GM12801 (cell line): ENCODE measurements around the gene CR1.

ENCODE experiments used
- CTCF ChIP-seq: IDR thresholded peaks from one replicate; pipeline ENCODE4 v1.5.1; 2011; ENCODE audit warnings: control low read depth; ENCODE audit not compliant: insufficient read length; ENCODE audit errors: extremely low read depth

The CR1 gene

DNA sequence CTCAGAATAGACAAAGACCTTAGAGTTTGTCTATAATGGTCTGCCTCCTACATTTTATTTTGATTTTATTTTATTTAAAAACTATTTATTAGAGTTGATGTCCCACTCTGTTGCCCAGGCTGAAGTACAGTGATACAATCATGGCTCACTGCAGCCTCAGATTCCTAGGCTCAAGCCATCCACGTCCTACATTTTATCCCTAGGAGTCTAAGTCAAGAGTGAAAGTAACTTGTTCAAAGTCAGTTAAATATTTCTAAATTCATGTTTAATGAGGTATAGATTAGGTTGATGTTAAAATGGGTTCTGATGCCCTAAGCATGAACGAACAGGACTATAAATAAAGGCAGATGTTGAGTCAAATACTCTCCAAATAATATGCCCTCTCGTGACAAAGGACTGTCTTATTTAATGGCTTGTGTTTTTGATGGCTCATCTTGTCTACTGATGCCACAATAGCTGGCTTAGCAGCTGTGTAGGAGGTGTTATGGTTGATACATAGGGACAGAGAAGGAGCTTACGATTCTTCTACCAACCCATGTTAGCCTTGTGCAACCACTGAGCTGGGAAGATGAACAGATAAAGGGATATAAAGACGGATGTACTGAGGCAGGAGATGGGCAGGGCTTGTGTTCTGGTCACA is 83.0 kb downstream of the CR1 start:
- no peak for TF ChIP-seq CTCF

GRCh38 chr1:207579436-207579799 is 83.5 kb downstream of the CR1 start:
- TF ChIP-seq CTCF, result no peak

DNA sequence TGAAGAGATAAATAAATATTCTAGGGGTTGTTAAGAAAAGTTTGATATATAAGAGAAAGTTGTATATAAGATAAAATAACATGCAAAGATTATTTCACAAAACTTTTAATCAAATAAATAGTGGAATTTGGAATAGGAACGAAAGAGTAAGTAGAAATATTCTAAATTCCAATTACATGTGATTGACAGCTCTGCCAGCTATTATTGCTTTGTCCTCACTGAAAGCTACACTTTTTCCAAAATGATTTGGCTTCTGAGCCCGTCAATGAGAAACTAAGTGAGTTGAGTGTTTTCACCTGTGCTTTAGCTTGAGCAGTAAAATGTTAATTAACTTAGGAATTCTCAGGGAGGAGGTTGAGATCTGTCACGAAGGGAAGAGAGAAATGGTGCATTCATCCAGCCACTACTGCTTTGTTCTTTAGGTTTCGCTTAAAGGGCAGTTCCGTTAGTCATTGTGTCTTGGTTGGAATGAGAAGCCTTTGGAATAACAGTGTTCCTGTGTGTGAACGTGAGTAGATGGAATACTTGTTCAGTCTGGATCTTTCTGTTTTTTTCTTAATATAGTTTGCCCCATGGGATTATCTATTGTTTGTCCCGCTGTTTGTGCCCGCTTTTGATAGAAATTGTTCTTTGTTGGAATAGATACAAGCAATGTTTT is 85.7 kb downstream of the CR1 start:
- no peak for TF ChIP-seq CTCF

- TF ChIP-seq CTCF, result no peak
Observed at GRCh38 chr1:207603777-207604176, 107.8 kb downstream of the CR1 start.

- no peak for TF ChIP-seq CTCF
Observed at GRCh38 chr1:207605444-207606361, 109.7 kb downstream of the CR1 start.

DNA sequence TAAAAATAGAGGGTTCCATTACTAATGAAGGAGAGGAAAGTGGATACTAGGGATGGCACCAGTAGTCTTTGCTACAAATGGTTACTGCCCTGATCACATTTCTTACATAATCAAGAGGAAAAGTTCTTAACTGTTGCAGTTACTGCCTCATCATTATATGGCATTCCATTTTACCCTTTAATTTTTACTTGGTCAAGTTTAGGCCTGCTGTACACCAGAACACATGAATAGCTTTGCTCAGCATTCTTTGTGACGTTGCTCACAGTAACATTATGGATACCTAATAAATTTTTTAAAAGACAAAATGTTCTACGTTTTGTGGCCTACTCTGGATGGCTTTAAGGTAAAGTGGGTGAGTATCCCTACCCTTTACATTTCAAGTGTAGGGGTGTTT is 110.4 kb downstream of the CR1 start:
- TF ChIP-seq CTCF, result no peak

DNA sequence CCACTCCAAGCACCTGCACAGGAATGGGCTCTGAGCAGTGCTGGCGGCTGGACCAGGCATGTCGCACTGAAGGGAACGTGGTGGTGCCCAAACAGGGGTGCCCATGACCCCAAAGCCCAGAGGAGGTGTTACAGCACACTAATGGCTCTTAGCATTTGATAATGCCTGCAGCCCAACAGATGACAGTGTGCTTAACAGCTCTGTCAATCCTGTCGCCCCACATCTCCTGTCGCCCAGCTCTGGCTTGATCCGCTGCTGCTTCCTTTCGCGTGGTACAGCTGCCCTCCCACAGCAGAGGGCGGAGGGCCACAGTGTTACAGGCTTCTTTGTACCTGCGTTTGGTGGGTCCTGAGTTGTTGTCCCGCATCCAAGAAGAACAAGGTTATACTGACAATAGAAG is 116.8 kb downstream of the CR1 start:
- TF ChIP-seq CTCF, result no peak
